Kidney capillary endothelial cell (primary cell): Measurements from ENCODE around the gene KIF17.

Source experiments
- DNase-seq: peaks from one replicate; pipeline ENCODE4 v3.0.0-alpha.2; 2018; ENCODE audit warnings: low spot score

Gene KIF17

DNA sequence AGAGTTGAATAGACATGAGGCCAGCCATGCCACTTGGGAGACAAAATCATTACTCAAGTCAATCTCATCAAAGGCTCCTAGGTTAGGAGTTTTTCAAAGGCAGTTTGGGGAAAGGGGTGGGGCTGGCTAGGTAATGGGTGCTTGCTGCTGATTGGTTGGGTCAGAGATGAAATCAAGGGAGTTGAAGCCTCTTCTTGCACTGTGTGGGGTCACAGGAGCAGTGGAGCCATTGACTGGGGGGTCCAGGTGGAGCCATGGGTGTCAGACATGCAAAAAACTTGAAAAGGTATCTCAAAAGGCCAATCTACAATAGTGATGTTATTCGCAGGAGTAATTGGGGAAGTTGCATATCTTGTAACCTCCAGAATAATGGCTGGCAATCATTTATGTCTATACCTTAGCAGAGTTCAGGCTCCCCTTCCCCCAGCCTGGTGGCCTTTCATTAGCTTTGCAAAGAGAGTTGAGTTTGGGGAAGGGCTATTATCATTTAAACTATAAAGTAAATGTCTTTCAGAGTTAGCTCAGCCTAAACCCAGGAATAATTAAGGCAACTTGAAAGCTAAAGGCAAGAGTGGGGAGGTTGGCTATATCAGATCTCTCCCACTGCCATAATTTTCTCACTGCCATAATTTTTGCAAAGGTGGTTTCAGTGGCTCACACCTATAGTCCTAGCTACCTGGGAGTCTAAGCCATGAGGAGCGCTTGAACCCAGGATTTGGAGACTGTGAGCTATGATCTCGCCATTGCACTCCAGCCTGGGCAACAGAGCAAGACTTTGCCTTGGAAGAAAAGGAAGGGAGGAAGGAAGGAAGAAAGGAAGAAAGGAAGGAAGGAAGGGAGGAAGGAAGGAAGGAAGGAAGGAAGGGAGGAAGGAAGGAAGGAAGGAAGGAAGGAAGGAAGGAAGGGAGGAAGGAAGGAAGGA is 92.4 kb downstream of the KIF17 start:
- DNase-seq: no peak

DNA sequence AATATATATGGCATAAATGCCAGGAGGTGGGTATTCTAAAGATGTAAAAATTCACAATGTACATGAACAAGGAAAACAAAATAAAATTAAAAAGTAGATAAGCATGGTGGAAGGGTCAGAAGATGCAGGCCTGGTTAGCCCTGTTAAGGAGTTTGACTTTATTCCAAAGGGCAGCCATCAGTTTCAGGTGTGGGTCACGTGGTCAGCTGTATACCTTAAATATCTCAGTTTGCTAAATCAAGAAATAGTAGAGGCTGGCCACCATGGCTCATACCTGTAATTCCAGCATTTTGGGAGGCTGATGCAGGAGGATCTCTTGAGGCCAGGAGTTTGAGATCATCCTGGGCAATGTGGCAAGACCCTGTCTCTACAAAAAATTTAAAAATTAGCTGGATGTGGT is 93.1 kb downstream of the KIF17 start:
- DNase-seq: no peak

DNA sequence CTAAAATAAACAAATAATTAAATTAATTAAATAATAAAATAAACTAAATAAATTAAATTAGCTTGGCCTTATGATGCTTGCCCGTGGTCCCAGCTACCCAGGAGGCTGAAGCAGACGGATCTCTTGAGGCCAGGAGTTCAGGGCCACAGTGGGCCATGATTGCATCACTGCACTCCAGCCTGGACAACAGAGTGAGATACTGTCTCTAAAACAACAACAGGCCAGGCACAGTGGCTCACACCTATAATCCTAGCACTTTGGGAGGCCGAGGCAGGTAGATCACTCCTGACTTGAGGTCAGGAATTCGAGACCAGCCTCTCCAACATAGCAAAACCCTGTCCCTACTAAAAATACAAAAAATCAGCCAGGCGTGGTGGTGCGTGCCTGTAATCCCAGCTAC is 96.8 kb downstream of the KIF17 start:
- DNase-seq: no peak

DNA sequence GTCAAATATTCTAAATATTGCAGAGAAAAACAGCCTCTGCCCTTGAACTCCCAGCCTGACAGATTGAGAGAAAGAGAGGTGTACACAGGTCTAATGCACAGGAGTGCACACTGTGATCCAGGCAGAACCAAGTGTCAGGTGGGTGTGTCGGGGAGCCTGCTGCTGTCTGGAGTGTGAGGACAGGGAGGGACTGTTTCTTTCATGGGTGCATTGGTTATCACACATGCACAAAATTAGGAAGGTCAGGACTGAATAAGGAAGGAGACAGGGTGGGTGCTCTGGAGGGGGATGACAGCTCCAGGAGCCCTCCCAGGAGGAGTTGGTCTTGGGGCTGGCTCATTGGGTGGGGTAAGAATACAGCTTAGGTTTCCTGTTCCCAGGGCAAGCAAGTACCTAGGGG is 97.8 kb downstream of the KIF17 start:
- DNase-seq: no peak

DNA sequence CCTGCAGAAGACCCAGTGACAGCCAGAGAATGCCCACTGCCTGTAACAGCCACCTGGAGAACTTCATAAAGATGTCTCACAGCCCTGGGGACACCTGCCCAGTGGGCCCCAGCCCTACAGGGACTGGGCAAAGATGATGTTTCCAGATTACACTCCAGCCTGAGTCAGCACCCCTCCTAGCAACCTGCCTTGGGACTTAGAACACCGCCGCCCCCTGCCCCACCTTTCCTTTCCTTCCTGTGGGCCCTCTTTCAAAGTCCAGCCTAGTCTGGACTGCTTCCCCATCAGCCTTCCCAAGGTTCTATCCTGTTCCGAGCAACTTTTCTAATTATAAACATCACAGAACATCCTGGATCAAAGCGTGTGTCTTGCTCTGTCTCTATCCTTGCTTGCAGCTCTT is 99.3 kb downstream of the KIF17 start:
- DNase-seq: no peak

DNA sequence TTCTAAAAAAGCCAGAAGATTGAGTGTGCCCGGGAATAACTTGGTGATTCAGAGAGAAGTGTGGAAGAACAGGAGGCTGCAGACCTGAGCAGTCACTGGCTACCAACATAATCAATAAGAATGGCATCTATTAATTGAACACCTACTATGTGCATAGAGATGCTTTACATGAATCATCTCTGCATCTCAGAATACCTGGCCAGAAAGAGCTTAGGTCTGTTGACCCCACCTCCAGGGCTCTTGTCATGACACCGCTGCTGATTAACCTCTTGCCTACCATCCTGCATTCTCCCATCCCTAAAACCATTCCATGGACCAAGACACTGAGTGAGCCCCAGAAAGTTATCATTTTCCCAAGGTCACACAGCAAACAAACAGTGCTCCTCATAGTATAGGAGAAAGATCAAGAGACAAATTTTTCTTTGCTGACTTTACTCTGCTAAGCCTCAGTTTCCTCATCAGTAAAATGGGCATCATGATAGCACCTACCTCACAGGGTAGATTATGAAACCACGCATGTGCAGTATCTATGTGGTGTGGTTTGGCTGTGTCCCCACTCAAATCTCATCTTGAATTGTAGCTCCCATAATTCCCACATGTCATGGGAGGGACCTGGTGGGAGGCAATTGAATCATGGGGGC is 100.8 kb downstream of the KIF17 start:
- DNase-seq: no peak

DNA sequence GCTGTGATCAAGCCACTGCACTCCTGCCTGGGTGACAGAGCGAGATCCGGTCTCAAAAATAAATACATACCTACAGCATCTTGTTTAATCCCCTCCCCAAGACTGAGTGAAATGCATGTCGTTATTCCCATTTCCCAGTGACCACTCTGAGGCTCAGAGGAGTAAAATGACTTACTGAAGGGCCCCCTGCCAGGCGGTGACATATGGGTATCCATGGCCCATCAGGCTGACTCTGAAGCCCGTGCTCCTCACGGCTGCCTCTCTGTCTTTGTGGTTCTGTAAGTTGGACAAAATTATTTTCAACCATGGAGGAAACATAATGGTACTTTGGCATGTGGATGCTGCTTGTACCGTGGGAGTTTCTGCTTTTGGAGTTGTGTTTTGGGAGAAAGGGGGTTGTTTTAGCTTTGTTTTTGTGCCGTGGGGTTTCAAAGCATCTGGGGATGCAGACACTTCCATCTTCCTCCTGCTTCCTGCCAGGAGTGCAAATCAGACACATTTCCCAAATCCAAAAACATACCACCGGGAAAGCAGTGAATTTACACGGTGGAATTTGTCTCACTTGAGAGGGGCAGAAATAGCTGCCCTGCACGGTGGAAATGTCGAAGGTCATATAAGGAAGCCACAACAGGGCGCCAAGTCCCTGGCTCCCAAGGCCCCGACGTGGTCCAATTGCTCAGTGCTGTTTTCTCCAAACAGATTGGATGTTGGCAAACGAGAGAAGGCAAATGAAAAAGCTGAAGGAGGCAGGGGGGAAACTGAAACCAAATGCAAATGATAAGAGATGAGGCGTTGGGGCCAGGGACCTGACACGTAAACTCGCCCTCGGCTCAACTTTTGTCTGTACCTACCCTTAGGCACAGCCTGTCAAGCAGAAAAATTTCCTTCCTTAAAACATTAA is 101.6 kb downstream of the KIF17 start:
- no peak for DNase-seq

DNA sequence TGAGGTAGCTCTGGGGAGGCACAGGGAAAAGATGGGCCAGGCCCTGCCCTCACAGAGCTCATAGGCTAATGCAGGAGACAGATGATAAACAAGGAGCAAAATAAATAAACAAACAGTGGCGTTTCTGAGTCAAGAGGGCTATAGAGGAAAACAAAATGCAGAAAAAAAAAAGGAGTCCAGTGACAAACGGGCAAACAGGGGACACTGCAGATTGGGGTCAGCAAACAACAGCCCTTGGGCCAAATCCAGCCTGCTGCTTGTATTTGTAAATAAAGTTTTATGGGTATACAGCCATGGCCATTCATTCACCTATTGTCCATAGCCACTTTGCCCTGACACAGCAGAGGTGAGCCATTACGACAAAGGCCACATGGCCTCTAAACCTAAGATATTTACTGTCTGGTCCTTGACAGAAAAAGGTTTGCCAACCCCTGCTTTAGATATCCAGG is 103.7 kb downstream of the KIF17 start:
- no peak for DNase-seq
